ENCODE data around the gene RNF169. TPM values are rescaled to one million over a fixed set of nuclear protein-coding genes. Genes with fewer than 3 reads are reported as not detected.

The RNF169 gene
- total and polyA plus RNA-seq, 2 of the 4 experiments (the other 2 are of a cell fraction) = 3.6 to 23.3 TPM

- ChIA-PET CTCF (no interaction called here), POLR2A (ENCODE audit: unreplicated experiment) (no interaction called here)
- TF ChIP-seq, protein P1, sequence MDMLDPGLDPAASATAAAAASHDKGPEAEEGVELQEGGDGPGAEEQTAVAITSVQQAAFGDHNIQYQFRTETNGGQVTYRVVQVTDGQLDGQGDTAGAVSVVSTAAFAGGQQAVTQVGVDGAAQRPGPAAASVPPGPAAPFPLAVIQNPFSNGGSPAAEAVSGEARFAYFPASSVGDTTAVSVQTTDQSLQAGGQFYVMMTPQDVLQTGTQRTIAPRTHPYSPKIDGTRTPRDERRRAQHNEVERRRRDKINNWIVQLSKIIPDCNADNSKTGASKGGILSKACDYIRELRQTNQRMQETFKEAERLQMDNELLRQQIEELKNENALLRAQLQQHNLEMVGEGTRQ (IDR thresholded peaks at IDR 0.05; ENCODE audit: low read depth, low read length) = no peak
- TF ChIP-seq CHD1 (IDR thresholded peaks at IDR 0.05; ENCODE audit: low read depth, low read length) = no peak
- TF ChIP-seq CTCF (conservative IDR thresholded peaks at IDR 0.05; ENCODE audit: low read depth, low read length) = no peak
- no peak for TF ChIP-seq MAFK (IDR thresholded peaks at IDR 0.05; ENCODE audit: low read depth, low read length)
- 0 out of 2 replicates have a peak overlapping the region, but pooled peaks have one; percentile 6 for H2AK5ac ChIP-seq (ENCODE audit: low read depth, low read length)
- H3K9me3 ChIP-seq (ENCODE audit: control insufficient read depth, insufficient read depth, low read length) = no peaks in the 10 kb centered on the region
- dilution Hi-C loops (cut with HindIII; ENCODE audit: low sequenced_read_pairs, unreplicated experiment) = no loop called here
- no peak overlapping the region for H2BK5ac ChIP-seq (ENCODE audit: low read depth, low read length, poor library complexity, severe bottlenecking)
- DNase-seq (no peak), ATAC-seq (ENCODE audit: low read depth) (no peak)
- no peak overlapping the region for H4K8ac ChIP-seq (ENCODE audit: low read depth in 2 of 2, low read length in 2 of 2)
- no peaks in the 10 kb centered on the region for H3K27me3 ChIP-seq (ENCODE audit: control insufficient read depth, insufficient read depth, low read length)
- no peak overlapping the region for H2AK9ac ChIP-seq (replicated peaks; ENCODE audit: low read depth, low read length, poor library complexity)
- no peak overlapping the region for H3K4ac ChIP-seq (ENCODE audit: low read depth, low read length)
- H3K14ac ChIP-seq (replicated peaks; ENCODE audit: low read depth, low read length) = no peak overlapping the region
- H2AFZ ChIP-seq (replicated peaks; ENCODE audit: low read length, poor library complexity) = peak overlapping the region; percentile 3
- peaks cover 41% of the 10 kb centered on the region for H3K36me3 ChIP-seq (ENCODE audit: control insufficient read depth, insufficient read depth, low read length)
- no peak overlapping the region for H4K5ac ChIP-seq (ENCODE audit: low read depth, low read length)
- H4K20me1 ChIP-seq (ENCODE audit: insufficient read depth, low read length) = peaks cover 8% of the 10 kb centered on the region; the same call in 1 of the 2 replicates
- H3K4me2 ChIP-seq (ENCODE audit: low read depth, low read length) = no peak overlapping the region
- H3K56ac ChIP-seq (ENCODE audit: extremely low read depth, insufficient read depth, low read length) = no peak overlapping the region
- peaks cover 34% of the 10 kb centered on the region for H3K9me1 ChIP-seq (ENCODE audit: insufficient read depth, low read length)
- intact Hi-C loops (cut with micrococcal nuclease) = no loop called here
- H3K18ac ChIP-seq (ENCODE audit: low read depth, low read length) = no peak overlapping the region
- no peak overlapping the region for H3K9ac ChIP-seq (ENCODE audit: low read depth, low read length)
- H3K27ac ChIP-seq (ENCODE audit: insufficient read depth, low read length) = no peak overlapping the region
- H3K4me1 ChIP-seq (ENCODE audit: control insufficient read depth, insufficient read depth, low read length) = peaks cover 12% of the 10 kb centered on the region
- in situ Hi-C loops (cut with MboI; ENCODE audit: low sequenced_read_pairs) = no loop called here
- no TSS peak for BruUV-seq (replicated peaks)
- no peak overlapping the region for H2BK20ac ChIP-seq (ENCODE audit: low read depth, low read length)
- no peak overlapping the region for H3K23ac ChIP-seq (ENCODE audit: low read depth, low read length)
- WGBS, 2 experiments (ENCODE audit: extremely low coverage in 2 of 2, insufficient read length in 1 of 2) = 100% methylated on average over 3 of the region's 6 CpGs; no CpG with 5 or more reads in 1 of the 2 experiments
- no peak overlapping the region for H2BK15ac ChIP-seq (ENCODE audit: low read depth, low read length)
- H2BK120ac ChIP-seq (ENCODE audit: low read depth, low read length) = no peak overlapping the region
- no peak overlapping the region for H3K4me3 ChIP-seq (ENCODE audit: insufficient read depth, low read depth, low read length)
- H3K79me1 ChIP-seq (ENCODE audit: low read depth in 1 of 2, low read length in 2 of 2) = peaks cover 8 to 21% of the 10 kb centered on the region in 2 experiments
- no peak overlapping the region for H4K91ac ChIP-seq (ENCODE audit: insufficient read depth, low read depth, low read length)
Measured at GRCh38 chr11:74847895-74848294, 99.2 kb downstream of the RNF169 start.
